GM12801 (cell line): Measurements from ENCODE around the gene AGBL1.

Source experiments
- CTCF ChIP-seq: IDR thresholded peaks from one replicate; pipeline ENCODE4 v1.5.1; 2011; ENCODE audit warnings: control low read depth; ENCODE audit not compliant: insufficient read length; ENCODE audit errors: extremely low read depth

AGBL1 gene

GRCh38 chr15:86063356-86064095, 16.1 kb upstream of the AGBL1 start:
- TF ChIP-seq CTCF, result no peak

- no peak for TF ChIP-seq CTCF
Observed at GRCh38 chr15:86064326-86064725, 15.3 kb upstream of the AGBL1 start.

GRCh38 chr15:86066174-86066834, 13.4 kb upstream of the AGBL1 start:
- no peak for TF ChIP-seq CTCF

GRCh38 chr15:86073281-86073680, 6.4 kb upstream of the AGBL1 start:
- no peak for TF ChIP-seq CTCF

- no peak for TF ChIP-seq CTCF
Observed at GRCh38 chr15:86076468-86076867, 3.2 kb upstream of the AGBL1 start.

GRCh38 chr15:86077070-86077469, 2.6 kb upstream of the AGBL1 start:
- no peak for TF ChIP-seq CTCF

- TF ChIP-seq CTCF, result no peak
Observed at GRCh38 chr15:86080302-86080701, 631 bp downstream of the AGBL1 start.
